ENCODE measurements around the gene PKP3.

GRCh38 chr11:434496-434895, 40.5 kb downstream of the PKP3 start:
- TF ChIP-seq POLR2A (IDR thresholded peaks at IDR 0.05): no peak
- TF ChIP-seq, protein P1, sequence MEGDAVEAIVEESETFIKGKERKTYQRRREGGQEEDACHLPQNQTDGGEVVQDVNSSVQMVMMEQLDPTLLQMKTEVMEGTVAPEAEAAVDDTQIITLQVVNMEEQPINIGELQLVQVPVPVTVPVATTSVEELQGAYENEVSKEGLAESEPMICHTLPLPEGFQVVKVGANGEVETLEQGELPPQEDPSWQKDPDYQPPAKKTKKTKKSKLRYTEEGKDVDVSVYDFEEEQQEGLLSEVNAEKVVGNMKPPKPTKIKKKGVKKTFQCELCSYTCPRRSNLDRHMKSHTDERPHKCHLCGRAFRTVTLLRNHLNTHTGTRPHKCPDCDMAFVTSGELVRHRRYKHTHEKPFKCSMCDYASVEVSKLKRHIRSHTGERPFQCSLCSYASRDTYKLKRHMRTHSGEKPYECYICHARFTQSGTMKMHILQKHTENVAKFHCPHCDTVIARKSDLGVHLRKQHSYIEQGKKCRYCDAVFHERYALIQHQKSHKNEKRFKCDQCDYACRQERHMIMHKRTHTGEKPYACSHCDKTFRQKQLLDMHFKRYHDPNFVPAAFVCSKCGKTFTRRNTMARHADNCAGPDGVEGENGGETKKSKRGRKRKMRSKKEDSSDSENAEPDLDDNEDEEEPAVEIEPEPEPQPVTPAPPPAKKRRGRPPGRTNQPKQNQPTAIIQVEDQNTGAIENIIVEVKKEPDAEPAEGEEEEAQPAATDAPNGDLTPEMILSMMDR (IDR thresholded peaks at IDR 0.05): no peak

Measured in stomach (tissue), 4 donors.